GM18520 (cell line): ENCODE data around the gene CAMTA1.

ENCODE experiments used
- ATAC-seq: cut with Tn5 transposase; IDR thresholded peaks from one replicate; pipeline ENCODE4 v1.9.1; 2021; ENCODE audit not compliant: unreplicated experiment

Gene CAMTA1

DNA sequence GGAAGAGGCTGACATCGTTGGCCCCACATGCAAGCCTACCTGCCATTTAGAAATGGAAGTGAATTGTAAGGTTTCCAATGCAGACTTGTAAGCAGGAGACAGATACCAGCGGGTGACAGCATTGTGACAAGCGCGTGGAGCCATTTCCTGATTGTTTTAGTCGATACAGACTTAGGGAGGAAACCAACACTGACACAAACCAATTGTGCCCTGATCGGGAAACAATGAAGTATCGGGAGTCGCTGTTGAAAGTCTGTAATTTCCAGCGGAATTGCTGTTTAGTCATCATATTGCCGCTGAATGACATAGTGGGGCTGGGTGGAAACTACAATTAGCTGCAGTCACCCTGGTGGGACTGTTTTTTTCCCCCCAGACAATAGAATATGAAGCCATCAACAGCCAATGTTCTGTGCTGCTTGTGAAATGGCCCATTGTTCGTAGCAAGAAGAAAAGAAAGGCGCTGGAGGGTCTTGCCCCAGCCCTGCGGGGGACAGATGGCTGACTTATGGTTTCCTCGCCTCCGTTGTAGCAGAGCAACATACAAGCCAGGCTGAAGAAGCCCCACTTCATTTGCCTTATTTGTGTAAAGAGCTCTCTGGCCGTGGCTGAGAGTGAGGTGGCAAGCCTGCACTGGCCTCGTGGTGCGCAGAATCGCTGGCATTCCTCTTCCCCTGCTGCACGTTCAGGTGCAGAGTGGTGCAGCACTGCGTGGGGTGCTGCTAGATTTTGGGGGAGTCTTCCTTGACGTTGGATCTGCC lies 462.7 kb downstream of the CAMTA1 start:
- ATAC-seq = no peak

DNA sequence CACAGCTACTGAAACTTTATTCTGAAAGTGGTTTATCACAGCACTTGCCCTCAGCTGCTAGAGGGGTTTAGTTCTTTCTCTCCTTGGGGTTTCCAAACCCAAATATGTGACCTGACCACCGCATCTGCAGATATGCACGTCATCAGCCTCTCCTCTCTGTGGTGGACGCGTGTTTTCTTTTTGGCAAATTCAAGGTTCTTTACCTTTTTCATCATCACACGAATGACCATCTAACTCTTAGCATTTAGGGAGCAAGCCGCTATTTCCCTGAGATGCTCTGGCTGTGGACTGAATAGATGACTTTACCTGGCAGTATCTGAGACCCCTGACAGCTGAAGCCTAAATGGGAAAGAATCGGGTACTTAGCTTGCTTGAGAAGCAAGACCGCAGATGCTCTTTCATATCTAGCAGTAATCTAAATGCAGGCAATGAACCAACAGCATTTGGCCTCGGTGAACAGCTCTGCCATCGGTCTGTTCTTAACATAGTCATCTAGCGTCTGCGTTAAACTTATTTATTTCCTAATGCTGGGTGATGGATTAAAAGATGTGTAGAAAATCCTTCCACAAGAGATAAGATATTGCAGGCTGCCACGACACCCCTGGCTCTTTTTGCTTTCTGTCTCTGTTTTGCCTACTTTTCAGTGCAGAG lies 463.4 kb downstream of the CAMTA1 start:
- no peak for ATAC-seq

DNA sequence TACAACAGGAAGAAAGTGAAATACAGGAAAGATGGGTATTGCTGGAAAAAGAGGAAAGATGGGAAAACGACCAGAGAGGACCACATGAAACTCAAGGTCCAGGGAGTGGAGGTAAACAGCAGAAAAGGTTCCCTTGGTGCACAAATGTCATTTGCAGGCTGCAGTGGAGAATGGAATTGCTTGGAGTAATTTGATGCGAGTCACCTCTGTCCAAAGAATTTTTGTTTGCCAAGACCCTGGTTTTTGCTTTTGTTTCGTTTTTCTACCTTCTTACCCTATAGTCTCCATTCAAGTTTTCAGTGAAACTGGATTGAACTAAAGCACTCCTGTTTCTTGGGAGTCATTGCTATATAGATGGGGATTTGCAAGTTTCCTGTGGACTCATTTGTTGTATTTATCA lies 464.3 kb downstream of the CAMTA1 start:
- ATAC-seq = no peak

DNA sequence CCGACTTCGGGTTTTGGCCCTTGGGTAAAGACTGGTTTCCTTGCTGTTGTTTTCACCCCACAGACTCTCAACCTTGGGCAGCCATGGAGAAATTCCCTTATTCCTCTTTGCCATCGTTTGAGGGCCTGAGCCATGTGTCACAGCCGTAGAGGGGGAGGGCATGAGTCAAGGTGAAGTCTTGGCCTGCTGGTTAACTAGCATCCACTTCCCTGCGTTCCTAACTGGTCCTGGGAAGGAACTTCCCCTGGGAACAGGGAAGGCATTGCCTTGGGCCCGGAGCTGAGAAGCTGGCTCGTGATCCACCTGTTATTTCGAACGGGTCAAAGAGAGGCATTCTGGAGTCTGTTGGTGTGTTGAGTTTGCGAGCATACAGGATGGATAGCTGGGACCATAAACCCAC lies 464.9 kb downstream of the CAMTA1 start:
- ATAC-seq = no peak

DNA sequence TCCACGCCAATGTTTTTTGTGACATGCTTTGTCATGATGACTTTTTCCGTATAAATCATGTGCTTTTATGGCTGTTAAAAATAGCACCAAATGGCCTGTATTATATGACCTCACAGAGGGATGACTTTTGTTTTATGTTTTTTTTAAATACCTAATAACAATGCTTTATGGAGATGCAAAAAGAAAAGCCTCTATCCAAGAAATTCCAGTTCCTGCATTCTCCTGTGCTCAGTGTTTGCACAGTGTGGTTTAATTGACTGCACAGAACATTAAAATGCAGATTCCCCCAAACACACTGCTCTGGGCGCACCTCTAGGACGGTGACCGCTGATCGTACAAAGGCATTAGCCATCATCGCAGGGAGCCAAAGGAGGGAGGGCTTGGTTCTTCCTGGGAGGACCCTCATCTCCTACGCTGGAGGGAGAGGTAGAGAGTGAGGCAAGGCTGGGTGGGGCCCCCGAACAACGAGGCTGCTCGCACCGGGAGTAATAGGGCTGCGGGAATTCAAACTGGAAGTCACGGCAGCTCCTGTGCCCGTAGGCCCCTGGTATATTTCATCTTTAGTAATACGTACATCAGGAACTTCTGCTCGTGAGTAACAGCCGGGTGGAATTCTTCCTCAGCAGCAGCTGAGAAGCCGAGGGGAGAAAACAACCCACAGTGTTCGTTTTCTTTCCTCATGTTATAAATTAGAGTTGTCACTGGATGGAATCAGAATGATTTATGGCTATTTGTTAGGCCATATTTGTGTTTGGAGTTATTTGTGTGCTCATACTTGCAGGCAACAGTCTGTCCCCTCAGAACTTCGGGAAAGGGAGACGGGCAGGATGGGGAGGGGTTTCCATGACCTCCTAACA lies 465.6 kb downstream of the CAMTA1 start:
- no peak for ATAC-seq

DNA sequence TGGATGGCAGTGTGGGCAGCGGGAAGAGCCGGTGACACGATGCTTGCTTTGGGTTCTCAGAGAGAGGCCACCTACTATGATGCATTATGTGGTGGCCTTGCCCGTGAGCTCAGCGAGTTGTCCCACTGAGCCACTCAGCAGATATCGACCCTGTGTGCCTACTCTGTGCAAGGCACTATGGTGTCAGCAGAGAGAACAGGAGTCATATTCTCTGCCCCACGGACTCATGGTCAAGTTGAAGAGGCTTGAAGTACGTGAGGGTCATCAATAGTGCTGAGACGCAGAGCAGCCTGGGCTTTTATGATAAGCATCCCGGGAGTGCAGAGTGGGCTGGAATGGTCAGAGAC lies 466.2 kb downstream of the CAMTA1 start:
- ATAC-seq = no peak

DNA sequence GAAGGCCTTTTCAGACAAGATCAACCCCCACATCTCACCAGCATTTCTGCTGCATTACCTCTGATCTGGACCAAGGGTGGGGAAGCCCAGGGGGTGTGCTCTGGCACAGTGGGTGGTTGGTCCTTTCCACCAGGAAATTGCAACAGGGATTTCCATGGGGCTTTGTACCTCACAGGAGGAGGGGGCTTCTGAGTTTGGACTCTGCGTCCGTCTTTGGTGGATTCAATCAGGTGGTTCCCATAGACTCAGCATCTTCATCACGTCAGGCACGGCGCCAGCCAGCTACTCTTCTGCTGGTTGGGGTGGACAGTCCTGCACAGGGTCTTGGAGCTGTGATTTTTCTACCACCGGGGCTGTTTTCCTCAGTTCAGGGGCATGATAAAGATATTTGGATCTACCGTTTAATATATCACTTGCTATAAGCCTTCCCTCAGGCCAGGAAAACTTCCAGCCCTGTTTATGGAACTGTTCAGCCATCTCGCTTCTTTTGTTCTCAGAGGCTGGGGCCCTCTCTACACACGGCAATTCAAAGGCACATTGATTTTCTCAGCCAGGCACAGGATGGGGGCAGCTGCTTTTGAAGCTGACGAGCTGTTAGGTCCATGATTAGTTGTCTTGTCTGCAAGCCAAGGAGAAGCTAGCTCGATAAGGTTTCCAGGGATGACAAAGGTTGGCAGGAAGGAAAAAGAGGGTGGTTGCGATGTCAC lies 467.3 kb downstream of the CAMTA1 start:
- ATAC-seq = no peak

DNA sequence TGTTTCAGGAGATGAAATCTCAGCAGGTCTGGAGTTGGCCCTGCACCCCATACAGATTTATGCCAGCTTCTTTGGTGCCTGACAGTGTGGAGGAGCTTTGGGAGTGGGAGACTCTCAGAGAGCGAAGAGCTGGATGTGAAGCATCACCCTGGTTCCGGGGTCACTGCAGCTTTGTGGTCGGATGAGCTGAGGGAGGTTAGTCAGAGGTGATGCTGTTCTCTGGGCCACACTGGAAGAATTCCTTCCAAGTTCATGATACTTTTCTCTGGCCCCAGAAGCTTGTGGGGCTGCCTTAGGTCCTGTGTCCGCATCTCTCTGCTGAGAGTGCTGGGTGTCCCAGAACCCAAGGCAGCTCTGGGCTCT lies 467.8 kb downstream of the CAMTA1 start:
- ATAC-seq = no peak

DNA sequence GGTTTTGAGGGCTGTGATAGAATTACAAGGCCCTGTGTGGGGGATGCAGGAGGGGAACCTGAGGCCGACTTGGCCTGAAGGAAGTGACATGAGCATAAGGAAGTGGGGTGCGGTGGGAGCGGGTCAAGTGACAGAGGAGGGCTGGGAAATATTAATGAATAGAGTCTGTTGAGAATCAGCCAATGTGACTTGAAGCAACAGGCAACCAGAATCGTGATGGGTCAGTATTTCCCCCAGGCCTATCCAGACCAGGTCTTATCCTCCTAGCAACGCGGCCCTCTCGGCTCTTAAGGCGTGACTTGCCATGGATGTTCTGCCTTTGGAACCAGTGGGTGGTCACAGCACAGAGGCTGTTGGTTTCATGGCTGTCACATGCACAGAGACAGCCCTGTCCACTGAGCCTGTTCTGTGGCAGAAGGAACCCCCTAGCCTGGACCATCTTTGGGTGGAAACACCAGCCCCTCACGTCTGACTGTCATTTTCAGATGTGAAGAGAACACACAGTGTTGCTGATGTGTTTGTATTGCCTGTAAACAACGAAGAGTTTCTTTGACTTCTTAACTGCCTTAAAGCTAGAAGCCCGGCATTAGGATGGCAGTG lies 468.8 kb downstream of the CAMTA1 start:
- no peak for ATAC-seq

DNA sequence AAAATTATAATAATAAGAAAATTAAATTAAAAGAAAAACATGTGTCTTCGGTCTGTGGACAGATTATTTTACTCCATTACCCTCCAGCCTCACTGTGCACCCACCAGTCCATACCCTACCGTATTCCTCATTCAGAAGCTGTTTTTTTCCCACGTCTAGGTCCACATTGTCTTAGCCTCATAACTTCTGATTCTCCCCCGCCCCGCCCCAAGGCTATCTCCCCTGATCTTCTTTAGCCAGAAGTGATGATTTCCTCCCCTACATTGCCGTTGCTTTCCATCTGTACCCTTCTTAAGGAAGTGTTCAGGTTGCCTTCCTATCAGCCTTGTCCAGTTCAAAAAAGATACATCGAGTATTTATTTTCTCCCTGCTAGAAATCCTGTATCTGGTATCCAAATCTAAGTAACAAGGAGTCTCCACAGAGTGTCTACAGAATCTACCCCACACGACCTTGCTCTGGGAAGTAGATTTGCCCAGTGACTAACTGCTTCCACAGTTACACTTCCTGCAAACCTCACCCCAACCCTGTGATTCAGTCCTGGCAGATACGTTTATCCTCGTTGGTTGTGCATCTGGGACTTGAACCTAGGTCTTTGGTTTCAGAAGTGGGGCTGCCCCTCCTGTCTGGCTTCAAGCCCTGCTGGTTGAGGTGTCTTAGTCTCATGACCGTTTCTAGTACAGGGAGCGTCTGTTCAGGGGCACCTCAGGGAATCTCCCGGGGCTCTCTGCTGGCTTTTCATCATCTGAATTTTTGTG lies 470.2 kb downstream of the CAMTA1 start:
- no peak for ATAC-seq

DNA sequence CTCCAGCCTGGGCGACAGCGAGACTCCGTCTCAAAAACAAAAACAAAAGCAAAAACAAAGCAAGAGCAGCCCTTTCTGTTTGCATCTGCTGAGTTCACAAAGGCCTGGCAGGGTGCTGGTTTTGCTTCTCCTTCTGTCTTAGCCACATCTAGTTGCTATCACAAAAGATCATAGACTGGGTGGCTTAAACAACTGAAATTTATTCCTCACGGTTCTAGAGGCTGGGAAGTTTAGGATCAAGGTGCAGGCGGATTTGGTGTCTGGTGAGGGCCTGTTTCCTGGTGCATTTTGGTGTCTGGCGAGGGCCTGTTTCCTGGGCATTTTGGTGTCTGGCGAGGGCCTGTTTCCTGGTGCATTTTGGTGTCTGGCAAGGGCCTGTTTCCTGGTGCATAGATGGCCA lies 471.3 kb downstream of the CAMTA1 start:
- ATAC-seq = no peak

DNA sequence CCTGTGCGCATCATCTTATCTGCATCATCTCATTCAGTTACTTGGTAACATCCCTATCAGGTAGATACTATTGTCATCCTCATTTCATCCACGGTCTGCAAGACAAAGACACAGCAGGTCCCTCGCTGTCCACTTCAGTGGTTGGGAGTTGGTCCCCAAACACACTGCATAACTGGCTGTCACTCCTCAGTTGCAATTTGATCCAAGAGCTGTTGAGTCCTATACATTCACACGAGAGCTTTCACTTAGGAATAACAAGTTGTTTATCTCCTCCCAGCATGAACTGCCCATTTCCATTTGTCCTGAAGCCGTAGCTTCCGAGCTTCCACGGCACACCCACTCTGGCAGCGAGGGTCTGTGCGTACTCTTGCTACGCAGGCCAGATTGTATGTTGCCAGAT lies 472.0 kb downstream of the CAMTA1 start:
- no peak for ATAC-seq

DNA sequence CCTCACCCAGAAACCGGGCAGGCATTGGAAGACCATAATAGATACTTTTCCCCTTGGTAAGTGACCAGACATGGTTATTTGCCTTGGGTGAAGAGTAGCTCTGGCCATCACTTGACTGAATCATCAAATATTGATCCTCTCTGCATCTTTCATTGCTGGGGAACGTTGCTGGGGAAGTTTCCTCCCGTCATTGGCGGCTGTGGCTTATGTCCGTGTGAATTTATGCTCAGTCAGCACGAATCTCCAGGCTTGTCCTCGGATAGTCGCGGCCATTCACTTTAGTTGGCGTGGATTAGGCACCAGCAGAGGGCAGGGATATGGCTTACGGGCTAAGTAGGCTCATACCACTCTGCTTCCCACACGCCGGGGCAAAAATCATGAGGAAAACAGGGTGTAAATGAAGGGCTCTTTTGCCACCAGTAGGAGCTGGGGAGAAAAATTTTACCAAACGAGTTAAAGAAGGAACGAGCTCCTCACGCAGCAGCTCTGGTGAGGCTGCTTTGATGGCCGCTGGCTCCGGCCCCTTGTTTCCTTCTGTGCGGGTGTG lies 473.4 kb downstream of the CAMTA1 start:
- no peak for ATAC-seq

DNA sequence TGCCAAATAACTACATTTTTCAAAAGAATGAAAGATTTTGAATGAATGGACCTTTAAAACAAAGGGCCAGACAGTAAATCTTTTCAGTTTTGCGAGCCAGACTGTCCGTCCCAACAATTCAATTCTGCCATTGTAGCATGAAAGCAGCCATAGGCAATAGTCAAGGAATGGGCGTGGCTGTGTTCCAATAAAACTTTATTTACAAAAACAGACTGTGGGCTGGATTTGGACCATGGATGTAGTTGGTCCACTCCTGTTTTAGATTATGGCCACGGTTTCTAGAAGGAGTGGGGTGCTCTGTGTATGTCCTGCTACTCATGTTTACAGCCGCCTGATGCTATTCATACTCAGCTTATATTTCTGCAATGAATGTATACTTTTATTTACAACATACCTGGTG lies 474.7 kb downstream of the CAMTA1 start:
- no peak for ATAC-seq

DNA sequence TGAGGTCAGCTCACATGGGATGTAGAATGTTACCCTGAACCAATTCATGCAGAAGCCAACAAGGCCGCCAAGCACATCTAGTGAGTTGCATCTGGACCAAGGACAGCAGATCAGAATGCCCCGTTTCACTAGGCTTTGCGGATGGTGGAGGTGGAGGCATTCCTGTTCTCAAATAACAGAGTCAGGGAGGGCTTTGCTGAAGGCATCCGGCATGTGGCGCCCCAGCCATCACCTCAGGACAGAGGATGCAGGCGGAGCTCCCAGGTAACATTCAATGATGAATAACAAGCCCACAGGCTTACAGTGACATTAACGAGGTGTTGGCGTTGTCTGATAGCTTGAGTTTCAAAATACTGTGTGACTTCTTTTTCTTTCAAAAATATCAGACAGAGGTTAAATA lies 476.2 kb downstream of the CAMTA1 start:
- ATAC-seq = no peak

DNA sequence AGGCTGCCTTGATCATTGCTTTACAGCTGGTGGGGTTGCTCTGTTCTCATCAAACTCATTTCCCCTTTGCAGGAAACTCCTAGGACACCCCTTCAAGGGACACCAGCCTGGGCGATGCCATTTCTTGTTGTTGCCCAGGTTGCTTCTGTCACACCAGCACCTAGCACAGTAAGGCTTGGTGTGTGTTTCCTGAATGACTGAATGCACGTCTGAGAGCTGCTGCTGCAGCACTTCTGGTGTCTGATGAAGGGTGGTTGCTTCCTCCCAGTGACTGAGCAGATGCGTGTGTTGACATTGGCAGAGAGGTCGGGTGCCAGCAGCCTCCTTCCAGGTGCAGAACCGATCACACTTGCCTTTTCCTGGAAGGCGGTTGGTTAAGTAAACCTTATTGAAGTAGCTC lies 477.4 kb downstream of the CAMTA1 start:
- ATAC-seq = no peak

DNA sequence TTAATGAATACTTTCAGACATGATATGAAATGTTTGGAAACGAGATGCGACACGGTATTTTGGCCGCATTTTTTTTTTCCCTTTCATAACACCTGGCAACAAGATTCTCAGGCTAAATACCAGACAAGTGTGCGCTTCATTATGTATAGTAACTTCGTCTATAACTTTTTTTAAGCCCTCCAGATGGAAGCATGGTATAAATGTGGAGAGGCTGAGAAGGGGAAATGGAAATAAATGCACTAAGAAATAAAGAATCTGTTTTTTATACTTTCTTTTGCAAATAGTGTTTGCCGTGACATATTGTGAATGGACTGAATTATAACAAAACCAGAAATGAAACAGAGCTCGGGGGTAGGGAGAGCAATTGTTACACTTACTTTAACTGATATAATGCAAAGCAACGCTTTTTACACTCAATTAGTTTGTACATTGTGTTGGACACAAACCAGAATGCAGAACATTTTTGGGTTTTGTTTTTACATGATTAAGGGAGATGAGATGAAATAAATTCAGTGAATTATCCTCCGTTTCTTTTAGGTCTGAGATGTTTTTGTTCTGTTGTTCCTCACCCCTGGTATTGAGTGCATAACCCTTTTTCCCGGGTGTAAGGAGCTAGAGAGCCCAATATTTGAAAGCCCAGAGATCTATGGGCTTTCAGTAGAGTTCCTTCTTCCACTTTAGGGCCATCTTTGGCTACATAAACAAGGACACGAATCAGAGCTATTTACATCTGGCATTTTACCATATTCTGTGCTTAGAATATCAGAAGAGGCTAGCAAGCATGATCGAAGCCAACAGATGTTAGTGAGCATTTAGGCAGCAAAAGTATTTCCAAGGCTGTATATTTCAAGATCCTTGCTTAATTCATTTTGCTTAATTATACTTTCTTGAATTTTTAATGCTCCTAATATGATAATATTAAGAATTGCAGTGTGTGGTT lies 478.0 kb downstream of the CAMTA1 start:
- ATAC-seq = no peak

DNA sequence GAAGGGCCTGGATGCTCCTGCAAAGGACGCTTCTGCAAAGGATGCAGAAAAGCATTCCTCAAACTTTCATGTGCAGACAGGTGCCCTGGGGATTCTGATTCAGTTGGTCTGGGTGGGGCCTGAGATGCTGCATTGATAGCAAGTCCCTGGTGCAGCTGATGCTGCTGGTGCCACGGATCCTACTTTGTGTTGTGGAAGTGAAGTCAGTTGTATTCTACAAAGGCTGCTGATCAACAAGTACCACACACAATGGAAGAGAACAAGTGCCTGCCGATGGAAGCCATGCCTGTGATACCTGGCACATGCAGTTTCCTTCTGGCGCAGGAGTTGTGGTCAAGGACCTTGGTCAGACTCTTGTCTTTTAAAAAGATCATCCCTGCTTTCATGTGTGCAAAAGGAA lies 478.8 kb downstream of the CAMTA1 start:
- ATAC-seq = no peak

DNA sequence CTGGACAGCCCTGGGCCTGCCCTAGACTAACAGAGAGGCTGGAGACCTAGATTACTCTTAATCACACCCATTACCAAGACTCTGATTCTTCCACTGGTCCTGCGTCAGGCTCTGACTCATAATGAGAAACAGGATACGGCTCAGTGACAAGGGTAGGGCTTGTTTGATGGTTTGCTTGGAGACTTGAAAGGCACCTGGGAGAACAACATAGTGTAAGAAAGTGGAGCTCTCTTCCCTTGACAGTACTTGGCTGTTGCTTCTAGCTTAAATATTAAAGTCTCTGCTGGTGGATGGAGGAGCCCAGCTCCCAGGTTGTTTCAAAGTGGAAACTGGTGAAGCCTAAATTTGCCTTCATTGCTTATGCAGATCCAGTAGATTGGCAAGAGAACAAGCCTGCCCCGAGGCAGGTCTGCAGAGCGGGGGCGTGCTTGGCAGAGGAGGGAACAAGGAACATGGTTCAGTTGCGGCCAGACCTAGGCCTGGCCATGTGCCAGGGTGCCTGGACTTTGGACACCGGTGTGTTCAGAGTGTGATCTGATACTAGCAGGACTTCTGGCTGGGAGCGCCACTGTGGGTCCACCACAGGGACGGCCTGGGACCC lies 480.6 kb downstream of the CAMTA1 start:
- no peak for ATAC-seq
